ENCODE data around the gene SH2D3A. TPM values are rescaled to one million over a fixed set of nuclear protein-coding genes. Genes with fewer than 3 reads are reported as not detected.

Gene SH2D3A
- total RNA-seq, 1 experiment from 2014 or later, result 0.34 TPM

DNA sequence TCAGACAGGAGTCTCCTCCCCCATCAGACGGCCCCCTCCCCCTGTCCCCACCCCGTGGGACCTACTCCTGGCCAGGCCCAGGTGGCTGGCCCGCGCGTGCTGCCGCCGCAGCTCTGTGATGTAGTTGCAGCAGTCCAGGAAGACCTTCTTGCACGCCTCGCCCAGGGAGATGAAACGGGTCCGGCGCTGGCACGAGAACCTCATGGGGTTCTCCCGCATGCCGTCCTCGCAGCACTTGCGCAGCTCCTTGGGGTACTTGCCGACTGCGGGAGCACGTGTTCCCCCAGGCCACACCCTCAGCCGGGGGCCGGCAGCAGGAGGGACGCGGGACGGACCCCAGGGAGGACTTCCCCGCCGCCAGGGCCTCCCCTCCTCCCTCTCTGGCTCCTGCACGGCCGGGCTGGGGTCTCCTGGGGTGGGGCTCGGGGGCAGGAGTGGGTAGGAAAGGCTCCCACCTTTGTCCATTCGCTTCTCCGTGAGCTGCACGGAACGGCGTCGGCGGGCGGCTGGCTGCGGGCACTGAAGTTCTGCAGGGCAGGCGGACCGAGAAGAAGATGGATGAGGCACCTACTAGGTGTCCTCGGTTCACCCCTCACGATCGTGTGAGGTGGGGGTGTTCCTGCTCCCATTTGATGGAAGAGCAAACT, 60.1 kb downstream of the SH2D3A start:
- no peak for DNase-seq (ENCODE audit: low read depth, low spot score)
- in situ Hi-C loops (cut with HindIII; ENCODE audit: low pct_unique_long_range_greater_than_20kb, low sequenced_read_pairs), result no loop called here

DNA sequence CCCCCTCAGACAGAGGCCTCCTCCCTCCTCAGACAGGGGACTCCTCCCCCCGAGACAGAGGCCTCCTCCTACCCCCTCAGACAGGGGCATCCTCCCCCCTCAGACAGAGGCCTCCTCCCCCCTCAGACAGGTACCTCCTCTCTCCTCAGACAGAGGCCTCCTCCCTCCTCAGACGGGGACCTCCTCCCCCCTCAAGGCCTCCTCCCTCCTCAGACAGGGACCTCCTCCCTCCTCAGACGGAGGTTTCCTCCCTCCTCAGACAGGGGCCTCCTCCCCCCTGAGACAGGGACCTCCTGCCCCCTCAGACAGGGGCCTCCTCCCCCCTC, 60.6 kb downstream of the SH2D3A start:
- DNase-seq (ENCODE audit: low read depth, low spot score), result no peak
- in situ Hi-C loops (cut with HindIII; ENCODE audit: low pct_unique_long_range_greater_than_20kb, low sequenced_read_pairs), result no loop called here

DNA sequence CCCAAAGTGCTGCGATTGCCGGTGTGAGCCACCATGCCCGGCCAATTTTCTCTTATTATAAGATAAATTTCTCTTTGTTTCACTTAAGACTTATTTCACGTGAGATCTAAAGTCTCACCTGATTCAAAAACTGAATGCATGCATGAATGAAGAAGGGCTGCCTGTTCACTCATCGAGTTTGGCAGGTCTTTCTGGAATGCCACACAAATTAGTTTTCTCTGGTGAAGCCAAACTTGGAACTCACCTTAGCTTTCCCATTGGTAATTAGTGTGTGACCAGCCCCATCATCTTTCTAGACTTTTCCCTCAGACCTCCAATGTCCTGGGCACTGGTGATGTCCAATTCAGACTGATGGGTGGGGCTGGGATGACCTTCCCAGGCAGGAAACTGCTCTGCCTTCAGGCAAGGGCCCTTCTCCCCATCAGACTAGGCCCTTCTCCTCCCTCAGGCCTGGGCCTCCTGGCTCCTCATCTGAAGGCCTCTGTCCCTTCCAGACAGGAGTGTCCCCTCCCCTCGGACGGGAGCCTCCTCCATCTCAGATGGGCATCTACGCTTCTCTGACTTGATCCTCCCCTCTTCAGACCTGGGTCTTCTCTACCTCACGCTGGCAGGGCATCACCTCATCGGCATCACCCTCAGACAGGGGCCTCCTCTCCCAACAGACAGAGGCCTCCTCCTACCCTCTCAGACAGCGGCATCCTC, 61.2 kb downstream of the SH2D3A start:
- in situ Hi-C loops (cut with HindIII; ENCODE audit: low pct_unique_long_range_greater_than_20kb, low sequenced_read_pairs), result no loop called here

More for the DNA sequence above, 61.2 kb downstream of the SH2D3A start:
- DNase-seq (ENCODE audit: low read depth, low spot score), result no peak

Other genes starting within 250 kb of the SH2D3A start
- gene TNFSF9, start 236.4 kb downstream of the SH2D3A start, total RNA-seq (2014; rRNA removed; shearing (Covaris generic)), result 10.9 and 13.7 TPM in 2 replicates
- not detected in 2 replicates for gene CD70, start 176.3 kb downstream of the SH2D3A start, total RNA-seq (2014; rRNA removed; shearing (Covaris generic))
- not detected in 2 replicates for gene TNFSF14, start 97.3 kb downstream of the SH2D3A start, total RNA-seq (2014; rRNA removed; shearing (Covaris generic))
- not detected in 2 replicates for gene C3, start 46.8 kb downstream of the SH2D3A start, total RNA-seq (2014; rRNA removed; shearing (Covaris generic))
- gene GPR108, start 29.9 kb downstream of the SH2D3A start, total RNA-seq (2014; rRNA removed; shearing (Covaris generic)), result 49.4 and 56.8 TPM in 2 replicates
- gene TRIP10, start 27.8 kb downstream of the SH2D3A start, total RNA-seq (2014; rRNA removed; shearing (Covaris generic)), result 11.5 and 11.6 TPM in 2 replicates
- not detected in 2 replicates for gene VAV1, start 5.3 kb upstream of the SH2D3A start, total RNA-seq (2014; rRNA removed; shearing (Covaris generic))
- 0.08 and 0.27 TPM in 2 replicates for gene ADGRE1, start 120.1 kb upstream of the SH2D3A start, total RNA-seq (2014; rRNA removed; shearing (Covaris generic))

All from SK-MEL-5 (cell line).